ENCODE results near the gene PLCXD3. TPM values are rescaled to one million over a fixed set of nuclear protein-coding genes. Genes with fewer than 3 reads are reported as not detected.
A peak's percentile ranks its signal among the peaks of the same experiment; 100 is the strongest.

The PLCXD3 gene, protein sequence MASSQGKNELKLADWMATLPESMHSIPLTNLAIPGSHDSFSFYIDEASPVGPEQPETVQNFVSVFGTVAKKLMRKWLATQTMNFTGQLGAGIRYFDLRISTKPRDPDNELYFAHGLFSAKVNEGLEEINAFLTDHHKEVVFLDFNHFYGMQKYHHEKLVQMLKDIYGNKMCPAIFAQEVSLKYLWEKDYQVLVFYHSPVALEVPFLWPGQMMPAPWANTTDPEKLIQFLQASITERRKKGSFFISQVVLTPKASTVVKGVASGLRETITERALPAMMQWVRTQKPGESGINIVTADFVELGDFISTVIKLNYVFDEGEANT
- total RNA-seq: 0.48 and 0.84 TPM in 2 replicates

DNA sequence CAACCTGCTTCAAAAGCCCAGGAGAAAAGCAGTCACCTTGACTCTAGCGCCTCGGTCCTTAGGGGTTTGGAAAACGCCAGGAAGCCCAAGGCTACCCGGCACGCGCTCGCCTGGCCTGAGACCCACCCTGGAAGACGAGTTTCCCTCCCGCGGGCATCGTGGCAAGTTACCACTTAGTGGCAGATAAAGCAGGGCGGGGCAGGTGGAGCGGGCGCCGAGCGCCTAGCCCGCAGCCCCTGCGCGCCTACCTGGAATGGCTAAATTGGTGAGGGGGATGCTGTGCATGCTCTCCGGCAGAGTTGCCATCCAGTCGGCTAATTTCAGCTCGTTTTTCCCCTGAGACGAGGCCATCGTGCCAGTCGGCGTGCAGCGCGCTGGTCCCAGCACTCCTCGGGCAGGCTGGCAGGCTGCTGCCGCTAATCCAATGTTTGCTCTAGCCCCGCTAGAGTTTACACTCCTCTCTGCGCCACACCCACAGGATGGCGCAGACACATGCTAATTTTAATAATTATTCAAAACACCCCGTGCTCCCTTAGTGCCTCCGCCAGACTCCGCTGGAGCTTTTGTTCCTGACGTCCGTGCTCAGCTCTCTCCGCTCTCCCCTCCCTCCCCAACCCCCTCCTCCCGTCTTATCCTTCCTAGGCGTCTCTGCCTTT, at the start of gene PLCXD3:
Gene PLCXD3, minus strand, starts transcription at position 426 of the 656 bp plus-strand sequence. Its CDS starts 75 bp downstream, at position 351.
- DNase-seq (ENCODE audit: low read depth): no peak
- TF ChIP-seq, protein P1, sequence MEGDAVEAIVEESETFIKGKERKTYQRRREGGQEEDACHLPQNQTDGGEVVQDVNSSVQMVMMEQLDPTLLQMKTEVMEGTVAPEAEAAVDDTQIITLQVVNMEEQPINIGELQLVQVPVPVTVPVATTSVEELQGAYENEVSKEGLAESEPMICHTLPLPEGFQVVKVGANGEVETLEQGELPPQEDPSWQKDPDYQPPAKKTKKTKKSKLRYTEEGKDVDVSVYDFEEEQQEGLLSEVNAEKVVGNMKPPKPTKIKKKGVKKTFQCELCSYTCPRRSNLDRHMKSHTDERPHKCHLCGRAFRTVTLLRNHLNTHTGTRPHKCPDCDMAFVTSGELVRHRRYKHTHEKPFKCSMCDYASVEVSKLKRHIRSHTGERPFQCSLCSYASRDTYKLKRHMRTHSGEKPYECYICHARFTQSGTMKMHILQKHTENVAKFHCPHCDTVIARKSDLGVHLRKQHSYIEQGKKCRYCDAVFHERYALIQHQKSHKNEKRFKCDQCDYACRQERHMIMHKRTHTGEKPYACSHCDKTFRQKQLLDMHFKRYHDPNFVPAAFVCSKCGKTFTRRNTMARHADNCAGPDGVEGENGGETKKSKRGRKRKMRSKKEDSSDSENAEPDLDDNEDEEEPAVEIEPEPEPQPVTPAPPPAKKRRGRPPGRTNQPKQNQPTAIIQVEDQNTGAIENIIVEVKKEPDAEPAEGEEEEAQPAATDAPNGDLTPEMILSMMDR (IDR thresholded peaks at IDR 0.05; ENCODE audit: insufficient read depth, low read length, poor library complexity, severe bottlenecking): no peak
- H3K4me3 ChIP-seq (ENCODE audit: low read depth, low read length): peak within 1 kb of the TSS; percentile 18
- no peaks in the 10 kb centered on the region for H3K36me3 ChIP-seq (ENCODE audit: control insufficient read depth, insufficient read depth, low read length)
- H3K27me3 ChIP-seq (ENCODE audit: control insufficient read depth, insufficient read depth, low read length): peaks cover 24% of the 10 kb centered on the region

DNA sequence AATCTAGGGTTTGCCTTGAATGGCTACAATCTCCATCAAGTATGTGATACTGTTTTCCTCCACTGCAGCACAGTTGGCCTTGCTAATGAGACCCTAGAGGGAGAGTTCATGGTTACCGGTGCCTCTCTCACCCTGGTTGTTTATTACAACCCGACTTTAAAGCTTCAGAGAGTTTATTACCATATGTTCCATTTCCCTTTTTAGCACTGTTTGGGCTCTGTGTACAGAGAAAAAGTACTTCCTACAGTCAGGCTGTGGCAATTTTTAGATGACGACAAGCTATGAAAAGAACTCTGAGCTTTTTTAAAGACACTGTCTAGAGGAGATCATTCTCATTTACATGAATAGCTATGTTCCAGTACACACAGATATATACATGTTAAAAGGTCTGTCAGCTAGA, 48.8 kb upstream of the PLCXD3 start:
- TF ChIP-seq, protein P1 (IDR thresholded peaks at IDR 0.05; ENCODE audit: insufficient read depth, low read length, poor library complexity, severe bottlenecking): no peak
- no peak for DNase-seq (ENCODE audit: low read depth)
- H3K4me3 ChIP-seq (ENCODE audit: low read depth, low read length): no peak overlapping the region
- H3K36me3 ChIP-seq (ENCODE audit: control insufficient read depth, insufficient read depth, low read length): no peaks in the 10 kb centered on the region
- no peaks in the 10 kb centered on the region for H3K27me3 ChIP-seq (ENCODE audit: control insufficient read depth, insufficient read depth, low read length)

DNA sequence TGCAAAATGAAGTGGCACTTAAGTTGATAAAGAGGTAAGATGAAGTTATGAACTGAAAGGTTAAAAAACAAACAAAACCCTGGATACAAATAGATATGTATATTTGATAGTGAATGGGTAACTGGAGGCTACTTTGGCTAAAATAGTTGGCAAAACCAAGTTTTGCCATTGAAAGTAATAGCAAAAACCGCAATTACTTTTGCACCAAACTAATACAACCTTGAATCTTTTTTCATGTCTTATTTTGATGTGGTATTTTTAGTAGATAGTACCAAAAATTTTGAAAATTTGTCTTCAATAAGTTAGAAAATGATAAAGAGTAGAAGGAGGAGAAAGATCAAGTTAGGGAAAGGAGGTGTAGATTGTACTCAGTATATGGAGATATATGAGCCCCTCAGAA, 47.9 kb upstream of the PLCXD3 start:
- no peak for DNase-seq (ENCODE audit: low read depth)
- Histone ChIP-seq H3K27me3 (ENCODE audit: control insufficient read depth, insufficient read depth, low read length) (no peaks in the 10 kb centered on the region), H3K36me3 (ENCODE audit: control insufficient read depth, insufficient read depth, low read length) (no peaks in the 10 kb centered on the region), H3K4me3 (ENCODE audit: low read depth, low read length) (no peak overlapping the region)
- TF ChIP-seq, protein P1 (IDR thresholded peaks at IDR 0.05; ENCODE audit: insufficient read depth, low read length, poor library complexity, severe bottlenecking): no peak

DNA sequence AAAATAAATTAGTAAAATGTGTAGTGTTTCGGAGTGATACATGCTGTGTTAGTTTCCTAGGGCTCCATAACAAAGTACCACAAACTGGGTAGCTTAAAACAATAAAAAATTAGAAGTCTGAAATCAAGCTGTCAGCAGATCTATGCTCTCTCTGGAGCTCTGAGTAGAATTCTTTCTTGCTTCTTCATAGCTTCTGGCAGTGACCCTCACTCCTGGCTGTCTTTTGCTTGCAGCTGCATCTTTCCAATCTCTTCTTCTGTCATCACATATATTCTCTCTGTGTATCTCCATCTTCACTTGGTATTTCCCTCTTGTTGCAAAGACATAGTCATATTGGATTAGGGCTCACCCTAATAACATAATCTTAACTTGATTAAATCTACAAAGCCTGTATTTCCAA, 37.6 kb upstream of the PLCXD3 start:
- H3K36me3 ChIP-seq (ENCODE audit: control insufficient read depth, insufficient read depth, low read length): no peaks in the 10 kb centered on the region
- H3K4me3 ChIP-seq (ENCODE audit: low read depth, low read length): no peak overlapping the region
- no peaks in the 10 kb centered on the region for H3K27me3 ChIP-seq (ENCODE audit: control insufficient read depth, insufficient read depth, low read length)
- DNase-seq (ENCODE audit: low read depth): no peak
- TF ChIP-seq, protein P1 (IDR thresholded peaks at IDR 0.05; ENCODE audit: insufficient read depth, low read length, poor library complexity, severe bottlenecking): no peak

DNA sequence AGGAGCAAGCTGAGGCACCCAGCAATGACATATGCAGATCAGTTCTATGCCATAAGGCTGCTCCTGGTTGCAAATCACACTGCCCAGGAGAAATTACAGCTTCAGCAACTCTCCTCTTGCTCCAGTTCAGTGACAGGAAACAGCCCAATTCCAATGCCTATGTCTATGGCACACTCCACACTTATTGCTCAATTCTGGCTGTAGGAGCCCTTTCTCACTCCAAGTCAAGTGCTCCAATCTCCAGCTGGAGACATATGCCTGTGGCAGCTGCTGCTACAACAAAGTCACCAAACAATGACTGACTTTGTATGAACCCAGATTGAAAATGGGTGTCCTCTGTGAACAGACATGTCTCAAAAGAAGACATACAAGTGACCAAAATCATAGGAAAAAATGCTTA, 31.8 kb upstream of the PLCXD3 start:
- TF ChIP-seq, protein P1 (IDR thresholded peaks at IDR 0.05; ENCODE audit: insufficient read depth, low read length, poor library complexity, severe bottlenecking): no peak
- Histone ChIP-seq H3K4me3 (ENCODE audit: low read depth, low read length) (no peak overlapping the region), H3K36me3 (ENCODE audit: control insufficient read depth, insufficient read depth, low read length) (no peaks in the 10 kb centered on the region), H3K27me3 (ENCODE audit: control insufficient read depth, insufficient read depth, low read length) (no peaks in the 10 kb centered on the region)
- DNase-seq (ENCODE audit: low read depth): no peak

Data from kidney epithelial cell (primary cell).